Measurements from ENCODE around the gene KREMEN1. TPM values are rescaled to one million over a fixed set of nuclear protein-coding genes. Genes with fewer than 3 reads are reported as not detected.
"Not testable (repeated sequence)": the region's sequence is repeated elsewhere in the genome, so short reads cannot be mapped to it uniquely, and the experiment has no call there.

KREMEN1 gene
- total RNA-seq, 1 donor from 2014 or later, result 0.53 TPM

GRCh38 chr22:29078036-29078868 is 5.4 kb downstream of the KREMEN1 start:
- DNase-seq (ENCODE audit: low read depth, low spot score), result no peak

DNA sequence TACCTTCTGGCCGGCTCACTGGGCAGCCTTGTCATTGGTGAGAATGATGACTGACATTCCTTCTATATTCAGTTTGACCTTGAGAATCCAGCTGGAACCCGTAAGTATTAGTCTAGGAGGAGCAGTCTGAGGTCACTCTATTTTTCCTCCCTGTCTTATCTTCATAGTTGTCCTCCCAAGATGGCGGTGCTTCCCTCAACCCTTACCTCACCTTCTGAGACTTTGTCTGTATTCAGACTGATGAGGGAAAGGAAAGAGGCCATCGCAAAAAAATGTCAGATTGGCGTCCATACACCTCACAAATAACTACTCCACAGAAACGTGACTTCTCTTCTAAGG is 6.0 kb downstream of the KREMEN1 start:
- no peak for DNase-seq (ENCODE audit: low read depth, low spot score)

GRCh38 chr22:29079218-29079901 is 6.5 kb downstream of the KREMEN1 start:
- no peak for DNase-seq (ENCODE audit: low read depth, low spot score)

- DNase-seq (ENCODE audit: low read depth, low spot score), result no peak
Observed at GRCh38 chr22:29080106-29080975, 7.5 kb downstream of the KREMEN1 start.

DNA sequence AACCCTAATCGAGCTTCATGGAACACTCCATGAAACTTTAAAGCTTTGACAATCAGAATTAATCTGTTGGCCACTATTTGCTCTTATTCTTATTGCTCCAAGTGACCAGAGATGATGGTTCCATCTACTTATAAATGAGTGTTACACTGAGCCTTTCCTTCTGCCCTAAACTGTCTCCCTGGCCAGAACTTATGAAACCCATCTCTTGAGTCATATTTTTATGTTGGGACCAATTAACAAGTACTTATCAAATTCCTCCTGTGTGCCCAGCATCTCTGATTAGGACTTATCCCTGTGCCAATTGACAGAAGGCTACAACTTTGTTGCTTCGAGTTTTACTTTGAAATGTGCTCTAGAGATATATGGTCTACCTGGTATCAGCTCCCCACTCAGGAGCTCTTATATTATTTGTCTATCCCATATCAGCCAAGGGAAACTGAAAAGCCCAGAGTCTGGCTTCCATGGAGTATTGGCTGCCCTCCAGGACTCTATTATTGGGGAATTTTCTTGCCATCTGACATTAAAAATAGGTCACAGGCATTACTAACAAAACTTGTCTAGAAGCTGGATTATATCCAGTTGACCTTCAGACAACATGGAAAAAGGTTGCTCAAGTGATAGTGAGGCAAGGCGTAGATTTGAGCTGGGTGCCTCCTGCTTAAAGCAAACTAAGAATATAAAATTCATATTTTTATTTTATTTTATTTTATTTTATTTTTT is 8.8 kb downstream of the KREMEN1 start:
- no peak for DNase-seq (ENCODE audit: low read depth, low spot score)

DNA sequence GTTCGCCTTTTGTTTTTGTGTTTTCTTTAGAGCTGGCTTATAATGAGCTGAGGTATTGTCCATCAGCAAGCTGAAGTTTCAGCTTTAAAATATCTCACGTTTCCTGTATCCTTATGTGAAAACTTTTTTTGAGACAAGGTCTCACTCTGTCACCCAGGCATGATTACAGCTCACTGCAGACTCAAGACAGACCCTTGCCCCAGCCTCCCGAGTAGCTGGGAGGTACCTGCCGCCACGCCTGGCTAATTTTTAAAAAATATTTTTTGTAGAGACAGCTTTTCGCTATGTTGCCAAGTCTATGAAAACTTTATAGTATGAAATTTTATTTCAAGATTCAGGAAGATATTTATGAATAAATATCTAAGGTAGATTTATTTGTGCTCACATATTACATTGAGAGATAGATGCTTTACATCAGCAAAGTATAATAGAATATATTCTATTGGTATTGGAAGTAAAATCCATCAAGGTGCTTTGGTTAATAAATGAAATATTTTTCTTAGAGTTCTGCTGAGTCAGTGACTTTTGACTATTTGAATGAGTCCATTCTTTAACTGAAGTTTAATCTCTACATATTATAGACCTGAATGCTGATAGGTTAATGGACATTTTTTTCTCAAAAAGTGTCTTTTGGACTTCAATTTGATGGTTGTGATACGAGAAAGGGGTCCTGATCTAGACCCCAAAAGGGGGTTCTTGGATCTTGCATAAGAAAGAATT is 10.2 kb downstream of the KREMEN1 start:
- no peak for DNase-seq (ENCODE audit: low read depth, low spot score)

GRCh38 chr22:29083576-29083932 is 10.7 kb downstream of the KREMEN1 start:
- not testable (repeated sequence) for DNase-seq (ENCODE audit: low read depth, low spot score)

GRCh38 chr22:29083933-29084591 is 11.2 kb downstream of the KREMEN1 start:
- no peak for DNase-seq (ENCODE audit: low read depth, low spot score)

DNA sequence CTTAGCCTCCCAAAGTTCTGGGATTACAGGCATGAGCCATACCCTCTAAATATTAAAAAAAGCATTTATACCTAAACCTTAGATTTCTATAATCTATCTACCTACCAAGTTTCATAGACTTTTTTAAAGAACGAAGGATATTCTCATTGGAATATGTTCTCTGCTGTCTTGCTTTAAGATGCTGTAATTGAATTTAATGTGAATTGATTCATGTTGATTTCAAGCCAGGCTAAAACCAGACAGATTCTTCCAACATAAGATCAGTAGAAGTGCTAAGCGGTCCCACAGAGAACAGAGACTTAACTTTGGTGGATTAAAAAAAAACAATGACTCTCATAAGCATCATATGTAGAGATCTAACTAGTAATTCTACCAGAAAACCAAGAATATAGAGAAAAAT is 14.2 kb downstream of the KREMEN1 start:
- no peak for DNase-seq (ENCODE audit: low read depth, low spot score)

- no peak for DNase-seq (ENCODE audit: low read depth, low spot score)
Observed at GRCh38 chr22:29088809-29089208, 16.0 kb downstream of the KREMEN1 start.

DNA sequence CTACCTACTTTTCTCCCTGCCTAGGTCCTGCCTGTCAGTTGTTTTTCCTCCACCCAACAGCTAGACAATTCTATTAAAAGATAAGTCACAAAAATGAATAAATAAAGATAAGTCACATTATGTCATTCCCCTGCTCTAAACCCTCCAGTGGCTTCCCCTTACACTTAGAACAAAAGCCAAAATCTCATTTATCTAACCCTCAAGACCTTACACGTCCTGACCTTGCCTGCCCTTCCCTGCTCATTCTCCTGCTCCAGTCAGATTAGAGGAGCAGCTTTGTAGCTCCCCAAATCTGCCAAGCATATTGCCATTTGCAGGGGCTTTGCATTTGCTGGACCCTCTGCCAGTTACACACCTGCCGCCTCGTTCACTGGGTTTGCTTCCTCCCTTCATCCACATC is 16.7 kb downstream of the KREMEN1 start:
- no peak for DNase-seq (ENCODE audit: low read depth, low spot score)

DNA sequence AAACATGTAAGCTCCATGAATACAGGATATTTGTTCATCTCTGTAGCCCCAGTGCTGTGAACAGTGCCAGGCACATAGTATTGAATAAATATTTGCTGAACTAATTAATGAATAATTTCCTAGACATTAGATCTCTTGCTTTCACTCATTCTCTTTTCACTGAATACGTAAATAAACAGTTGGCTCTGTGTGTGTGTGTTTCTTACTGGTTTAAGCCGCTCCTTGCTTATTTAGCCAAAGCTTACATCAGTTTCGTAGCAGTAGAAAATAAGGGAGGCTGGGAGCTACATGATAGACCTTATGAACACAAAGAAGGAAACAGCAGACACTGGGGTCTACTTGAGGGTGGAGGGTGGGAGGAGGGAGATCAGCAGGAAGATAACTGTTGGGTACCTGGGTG is 17.2 kb downstream of the KREMEN1 start:
- no peak for DNase-seq (ENCODE audit: low read depth, low spot score)

- DNase-seq (ENCODE audit: low read depth, low spot score), result no peak
Observed at GRCh38 chr22:29092243-29092642, 19.4 kb downstream of the KREMEN1 start.

DNA sequence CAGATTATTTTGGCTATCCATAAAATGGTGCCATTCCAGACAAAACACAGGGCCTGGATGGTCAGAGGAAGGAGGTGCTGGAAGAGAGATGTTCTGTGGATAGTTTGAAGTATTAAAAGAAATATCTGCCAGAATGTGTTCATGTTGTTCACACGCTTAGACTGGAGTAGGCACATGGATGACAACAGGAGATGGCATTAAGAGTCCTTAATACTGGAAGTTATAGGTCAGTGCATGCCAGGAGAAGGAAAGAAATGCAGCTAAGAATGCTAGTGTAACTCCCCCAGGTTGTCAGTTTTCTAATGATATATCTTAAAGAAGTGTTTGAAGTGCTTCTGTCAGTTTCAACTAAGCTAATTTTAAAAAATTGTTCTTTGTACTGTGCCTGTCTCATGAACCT is 20.2 kb downstream of the KREMEN1 start:
- DNase-seq (ENCODE audit: low read depth, low spot score), result no peak

- no peak for DNase-seq (ENCODE audit: low read depth, low spot score)
Observed at GRCh38 chr22:29093501-29094300, 20.9 kb downstream of the KREMEN1 start.

DNA sequence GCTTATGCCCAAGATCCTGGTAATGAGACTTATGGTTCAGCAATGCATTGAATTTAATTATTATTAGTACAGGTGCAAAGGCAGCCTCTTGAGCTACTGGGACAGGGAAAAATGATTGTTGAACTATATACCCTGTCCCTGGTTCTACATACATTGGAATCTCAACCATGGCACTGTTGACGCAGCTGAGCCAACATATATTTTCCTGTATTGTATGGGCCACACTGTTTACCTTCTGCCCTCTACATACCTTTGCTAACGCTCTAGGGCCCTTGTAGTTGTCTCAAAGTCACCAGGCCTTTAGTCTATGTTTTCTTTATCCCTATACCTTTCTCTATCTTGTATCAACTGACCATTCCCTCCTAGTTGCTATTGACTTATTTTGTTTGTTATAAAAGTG is 22.6 kb downstream of the KREMEN1 start:
- DNase-seq (ENCODE audit: low read depth, low spot score), result no peak

DNA sequence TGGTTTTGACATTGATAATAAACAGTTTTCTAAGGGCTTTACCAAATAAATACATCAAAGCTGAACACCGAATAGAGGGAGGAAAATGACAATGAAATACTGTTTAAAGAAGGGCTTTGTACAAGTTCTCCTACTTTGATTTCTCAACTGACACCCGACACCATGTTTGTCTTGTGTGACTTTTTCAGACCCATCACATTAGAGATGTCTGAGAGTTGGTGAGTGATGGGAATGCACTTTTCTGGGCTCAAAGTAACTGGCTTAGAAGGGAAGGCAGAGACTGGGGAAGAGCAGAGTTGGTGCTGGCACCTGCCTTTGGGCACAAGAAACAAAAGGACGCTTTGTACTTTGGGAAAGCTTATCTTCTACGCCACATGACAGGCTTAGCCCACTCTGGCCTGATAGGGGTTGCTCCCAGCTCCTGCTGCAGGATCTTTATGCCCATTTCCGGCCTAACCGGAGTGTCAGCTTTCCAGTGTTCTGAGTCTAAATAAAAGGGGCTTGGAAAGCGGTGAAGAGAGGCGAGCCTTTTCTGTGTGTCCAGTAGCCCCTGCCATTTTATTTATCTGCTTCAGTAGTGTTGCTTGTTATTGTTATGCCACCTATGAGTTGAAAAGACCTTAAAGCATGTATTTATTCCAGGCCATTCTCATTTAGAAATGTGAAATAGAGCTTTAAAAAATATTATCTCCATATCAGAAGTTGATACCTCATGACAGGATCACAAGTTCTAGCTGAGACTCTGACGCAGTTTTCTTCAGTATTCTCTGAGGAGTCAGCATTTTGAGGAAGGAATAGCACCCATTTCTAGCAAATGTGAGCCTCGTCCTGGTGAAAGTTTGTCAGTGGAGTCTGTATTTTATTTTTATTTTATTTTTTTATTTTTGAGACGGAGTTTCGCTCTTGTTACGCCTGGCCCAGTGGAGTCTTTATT is 24.2 kb downstream of the KREMEN1 start:
- no peak for DNase-seq (ENCODE audit: low read depth, low spot score)

GRCh38 chr22:29098296-29098695 is 25.5 kb downstream of the KREMEN1 start:
- DNase-seq (ENCODE audit: low read depth, low spot score), result no peak
